Large intestine (tissue), 1 donor: ENCODE measurements around the gene CPA4. TPM values are rescaled to one million over a fixed set of nuclear protein-coding genes. Genes with fewer than 3 reads are reported as not detected.

Source experiments
- polyA plus RNA-seq: library from polyadenylated mRNA; unstranded; fragments of 120-200 nt; gene quantifications from one replicate; pipeline ENCODE4 v1.2.1, GENCODE V29; 2013

Gene CPA4
- polyA plus RNA-seq, 1 donor: 7.9 TPM

Other genes starting within 250 kb of the CPA4 start
- gene ZC3HC1, start 241.8 kb upstream of the CPA4 start, polyA plus RNA-seq: 15.0 TPM
- gene KLHDC10, start 222.6 kb upstream of the CPA4 start, polyA plus RNA-seq: 30.2 TPM
- gene TMEM209, start 87.8 kb upstream of the CPA4 start, polyA plus RNA-seq: 18.0 TPM
- not detected for gene SSMEM1, start 85.3 kb upstream of the CPA4 start, polyA plus RNA-seq
- 28.4 TPM for gene CPA2, start 26.3 kb upstream of the CPA4 start, polyA plus RNA-seq
- 0.15 TPM for gene CPA5, start 51.7 kb downstream of the CPA4 start, polyA plus RNA-seq
- 2.1 TPM for gene CPA1, start 87.3 kb downstream of the CPA4 start, polyA plus RNA-seq
- 12.8 TPM for gene CEP41, start 147.9 kb downstream of the CPA4 start, polyA plus RNA-seq
- 169 TPM for gene MEST, start 198.9 kb downstream of the CPA4 start, polyA plus RNA-seq